ENCODE measurements around the gene TIGIT. TPM values are rescaled to one million over a fixed set of nuclear protein-coding genes. Genes with fewer than 3 reads are reported as not detected.

Gene TIGIT
- total and polyA plus RNA-seq, 10 of the 15 experiments (the other 5 are each of a cell fraction or from before 2014, with no cell fraction given): 0.08 to 4.7 (median 0.94) TPM

GRCh38 chr3:114350271-114350670 is 56.4 kb downstream of the TIGIT start:
- ChIA-PET RAD21 (ENCODE audit: unreplicated experiment) (no interaction called here), CTCF (interaction anchor here (1.8 kb wide), 1 partner anchor 12 kb away, joined by 4 read pairs; no protein-coding TSS in a partner anchor), SMC1A (ENCODE audit: uncharacterized antibody, unreplicated experiment) (interaction anchor here (1.5 kb wide), 1 partner anchor 54 kb away, joined by 3 read pairs; no protein-coding TSS in a partner anchor), POLR2A (no interaction called here)
- TF ChIP-seq KAT2A (conservative IDR thresholded peaks at IDR 0.05; ENCODE audit: control insufficient read depth, low read depth, low read length): no peak
- no peak overlapping the region for H3K27ac ChIP-seq (ENCODE audit: control insufficient read depth, insufficient read depth)
- H3K9ac ChIP-seq (ENCODE audit: control insufficient read depth, insufficient read depth, low read length): no peak overlapping the region
- H3K4me1 ChIP-seq (ENCODE audit: control insufficient read depth, insufficient read depth, low read length): no peaks in the 10 kb centered on the region
- intact Hi-C loops (cut with micrococcal nuclease; ENCODE audit: unreplicated experiment): no loop called here
- H3K36me3 ChIP-seq (ENCODE audit: control insufficient read depth in 2 of 2, insufficient read depth in 2 of 2, low read length in 1 of 2): peaks cover 0 to 5% of the 10 kb centered on the region in 2 experiments; a peak in 3 of 4 replicates
- DNase-seq (ENCODE audit: low read depth, low spot score) (no peak), FAIRE-seq (no peak), ATAC-seq (no peak)
- 96% methylated on average over 12 of the region's 12 CpGs for WGBS (ENCODE audit: insufficient coverage, insufficient replicate concordance, low lambda C conversion rate, missing lambda C conversion rate)
- H3K4me3 ChIP-seq: no peak overlapping the region
- no TSS peak for BruUV-seq (replicated peaks)
- no peaks in the 10 kb centered on the region for H3K27me3 ChIP-seq (replicated peaks in 1 of 2; ENCODE audit: control insufficient read depth in 2 of 2, insufficient read depth in 2 of 2, low read length in 1 of 2)
- no peak overlapping the region for H3K4me2 ChIP-seq (ENCODE audit: control insufficient read depth, insufficient read depth)
- H3K9me3 ChIP-seq (replicated peaks; ENCODE audit: control insufficient read depth, insufficient read depth, low read length): no peaks in the 10 kb centered on the region
- H2AFZ ChIP-seq (ENCODE audit: control insufficient read depth, low read depth, low read length): no peak overlapping the region
- no peaks in the 10 kb centered on the region for H4K20me1 ChIP-seq (ENCODE audit: control insufficient read depth, insufficient read depth)
- H3K79me2 ChIP-seq (ENCODE audit: control insufficient read depth, insufficient read depth, low read length): no peaks in the 10 kb centered on the region
- in situ Hi-C loops (cut with MboI): no loop called here

- Histone ChIP-seq H3K9me3 (replicated peaks; ENCODE audit: control insufficient read depth, insufficient read depth, low read length) (no peaks in the 10 kb centered on the region), H3K27ac (ENCODE audit: control insufficient read depth, insufficient read depth) (no peak overlapping the region), H3K4me1 (ENCODE audit: control insufficient read depth, insufficient read depth, low read length) (no peaks in the 10 kb centered on the region), H3K27me3 (replicated peaks in 1 of 2; ENCODE audit: control insufficient read depth in 2 of 2, insufficient read depth in 2 of 2, low read length in 1 of 2) (no peaks in the 10 kb centered on the region), H2AFZ (ENCODE audit: control insufficient read depth, low read depth, low read length) (no peak overlapping the region), H3K4me3 (no peak overlapping the region), H4K20me1 (ENCODE audit: control insufficient read depth, insufficient read depth) (no peaks in the 10 kb centered on the region), H3K79me2 (ENCODE audit: control insufficient read depth, insufficient read depth, low read length) (no peaks in the 10 kb centered on the region), H3K36me3 (ENCODE audit: control insufficient read depth in 2 of 2, insufficient read depth in 2 of 2, low read length in 1 of 2) (peaks cover 0 to 5% of the 10 kb centered on the region in 2 experiments; a peak in 3 of 4 replicates), H3K9ac (ENCODE audit: control insufficient read depth, insufficient read depth, low read length) (no peak overlapping the region), H3K4me2 (ENCODE audit: control insufficient read depth, insufficient read depth) (no peak overlapping the region)
- FAIRE-seq (no peak), ATAC-seq (no peak), DNase-seq (ENCODE audit: low read depth, low spot score) (no peak)
- BruUV-seq (replicated peaks): no TSS peak
- RAD21 ChIA-PET (ENCODE audit: unreplicated experiment): no interaction called here
- CTCF ChIA-PET: interaction anchor here (1.5 kb wide), 1 partner anchor 12 kb away, joined by 3 read pairs; no protein-coding TSS in a partner anchor
- POLR2A ChIA-PET: no interaction called here
- intact Hi-C loops (cut with micrococcal nuclease; ENCODE audit: unreplicated experiment): no loop called here
- in situ Hi-C loops (cut with MboI): no loop called here
- WGBS (ENCODE audit: insufficient coverage, insufficient replicate concordance, low lambda C conversion rate, missing lambda C conversion rate): 91% methylated on average over 24 of the region's 24 CpGs
- SMC1A ChIA-PET (ENCODE audit: uncharacterized antibody, unreplicated experiment): no interaction called here
- TF ChIP-seq SUPT20H (IDR thresholded peaks at IDR 0.05; ENCODE audit: borderline replicate concordance, control insufficient read depth, low read depth, low read length) (no peak), LARP7 (IDR thresholded peaks at IDR 0.05) (no peak), CUX1 (IDR thresholded peaks at IDR 0.05; ENCODE audit: insufficient replicate concordance, low read depth, low read length) (no peak), SMAD5 (IDR thresholded peaks at IDR 0.05; ENCODE audit: low read depth) (no peak), NFIC (IDR thresholded peaks at IDR 0.05; ENCODE audit: low read depth, low read length) (no peak), STAT1 (conservative IDR thresholded peaks at IDR 0.05) (no peak), SREBF1 (IDR thresholded peaks at IDR 0.05; ENCODE audit: low read length) (no peak), NKRF (conservative IDR thresholded peaks at IDR 0.05) (no peak), IKZF1 (conservative IDR thresholded peaks at IDR 0.05) (no peak), PAX5 (IDR thresholded peaks at IDR 0.05; ENCODE audit: borderline replicate concordance, low read depth, low read length) (no peak)
These were observed 56.9 kb downstream of the TIGIT start for GRCh38 chr3:114350690-114351089.

All from GM12878 (cell line).